Activated T-helper 9 cell treated with anti-CD3 and anti-CD28 coated beads, Interleukin-2, amount 50 U/mL, for 16 hours (primary cell): ENCODE measurements around the gene PPP1R15A.
"Not testable (repeated sequence)": the region's sequence is repeated elsewhere in the genome, so short reads cannot be mapped to it uniquely, and the experiment has no call there.

Experiments used
- DNase-seq: peaks from one replicate; pipeline ENCODE4 v3.0.0-alpha.2; 2020; ENCODE audit warnings: low read depth

PPP1R15A gene

GRCh38 chr19:48881741-48882657, 9.8 kb downstream of the PPP1R15A start:
- no peak for DNase-seq

GRCh38 chr19:48883726-48884125, 11.5 kb downstream of the PPP1R15A start:
- no peak for DNase-seq

GRCh38 chr19:48887861-48888612, 15.8 kb downstream of the PPP1R15A start:
- DNase-seq = no peak

- not testable (repeated sequence) for DNase-seq
Observed at GRCh38 chr19:48889496-48889895, 17.3 kb downstream of the PPP1R15A start.

- DNase-seq = no peak
Observed at GRCh38 chr19:48890551-48890950, 18.3 kb downstream of the PPP1R15A start.

- DNase-seq = no peak
Observed at GRCh38 chr19:48895226-48895625, 23.0 kb downstream of the PPP1R15A start.

GRCh38 chr19:48896191-48896720, 24.0 kb downstream of the PPP1R15A start:
- DNase-seq = no peak

GRCh38 chr19:48897181-48897580, 25.0 kb downstream of the PPP1R15A start:
- no peak for DNase-seq

- DNase-seq = not testable (repeated sequence)
Observed at GRCh38 chr19:48899386-48899749, 27.1 kb downstream of the PPP1R15A start.

GRCh38 chr19:48899781-48900476, 27.7 kb downstream of the PPP1R15A start, which contains the start of gene NUCB1:
Gene NUCB1, plus strand, starts transcription at chr19:48900312. Its CDS starts 485 bp downstream, at chr19:48900797.
- peak; percentile 99 for DNase-seq

GRCh38 chr19:48900477-48901406, 28.5 kb downstream of the PPP1R15A start:
- no peak for DNase-seq

- not testable (repeated sequence) for DNase-seq
Observed at GRCh38 chr19:48902291-48902690, 30.1 kb downstream of the PPP1R15A start.

- not testable (repeated sequence) for DNase-seq
Observed at GRCh38 chr19:48903788-48904187, 31.6 kb downstream of the PPP1R15A start.

- DNase-seq = no peak
Observed at GRCh38 chr19:48905664-48906063, 33.4 kb downstream of the PPP1R15A start.

- no peak for DNase-seq
Observed at GRCh38 chr19:48906324-48906723, 34.1 kb downstream of the PPP1R15A start.

GRCh38 chr19:48907671-48908070, 35.5 kb downstream of the PPP1R15A start:
- no peak for DNase-seq

GRCh38 chr19:48909424-48910077, 37.3 kb downstream of the PPP1R15A start:
- not testable (repeated sequence) for DNase-seq

- DNase-seq = no peak
Observed at GRCh38 chr19:48910803-48911202, 38.6 kb downstream of the PPP1R15A start.

- DNase-seq = no peak
Observed at GRCh38 chr19:48913114-48913889, 41.1 kb downstream of the PPP1R15A start.

GRCh38 chr19:48914181-48914580, 42.0 kb downstream of the PPP1R15A start:
- DNase-seq = no peak
